Spleen (tissue), 11 donors: ENCODE results near the gene PCAT7. TPM values are rescaled to one million over a fixed set of nuclear protein-coding genes. Genes with fewer than 3 reads are reported as not detected.
A peak's percentile ranks its signal among the peaks of the same experiment; 100 is the strongest.

Experiments
- DNase-seq: peaks from one replicate; pipeline ENCODE4 v3.0.0-alpha.2; 2020
- H3K27ac ChIP-seq, 8 donors: fragments of 200-600 bp; sonication (generic) in 7 of 8; 1 replicate in 4 of 8; 2 replicates in 4 of 8; pipeline versions ENCODE4 v1.5.0 to v1.8.0; 2016 to 2021; ENCODE audit warnings: inconsistent platforms in 4 of 8, mild to moderate bottlenecking in 4 of 8, moderate library complexity in 1 of 8
- H3K27me3 ChIP-seq, 7 donors: fragments of 200-600 bp; sonication (generic) in 6 of 7; replicated peaks in 1 of 7; 1 replicate in 4 of 7; 2 replicates in 3 of 7; pipeline versions ENCODE4 v1.5.0 to v1.8.0; 2016 to 2021; ENCODE audit warnings: inconsistent platforms in 3 of 7, mild to moderate bottlenecking in 1 of 7
- H3K36me3 ChIP-seq, 6 donors: fragments of 200-600 bp; sonication (generic) in 5 of 6; 1 replicate in 4 of 6; 2 replicates in 2 of 6; pipeline versions ENCODE4 v1.5.0 to v1.8.0; 2016 to 2021; ENCODE audit warnings: inconsistent platforms in 2 of 6
- H3K4me1 ChIP-seq, 6 donors: fragments of 200-600 bp; sonication (generic) in 5 of 6; 1 replicate in 3 of 6; 2 replicates in 3 of 6; pipeline versions ENCODE4 v1.5.0 to v1.8.0; 2016 to 2021; ENCODE audit warnings: inconsistent platforms in 3 of 6
- H3K4me3 ChIP-seq, 8 donors: fragments of 200-600 bp; sonication (generic) in 7 of 8; 1 replicate in 4 of 8; 2 replicates in 4 of 8; pipeline versions ENCODE4 v1.5.0 to v1.8.0; 2016 to 2021; ENCODE audit warnings: inconsistent platforms in 4 of 8, mild to moderate bottlenecking in 4 of 8, moderate library complexity in 2 of 8
- H3K9me3 ChIP-seq, 8 donors: fragments of 200-600 bp; sonication (generic) in 7 of 8; 1 replicate in 4 of 8; 2 replicates in 4 of 8; pipeline versions ENCODE4 v1.5.0 to v1.8.0; 2016 to 2021; ENCODE audit warnings: inconsistent platforms in 4 of 8
- POLR2A ChIP-seq, 3 donors: fragments of 450-650 bp; IDR thresholded peaks; one replicate each; pipeline ENCODE4 v1.5.1; 2017; ENCODE audit warnings: antibody characterized with exemption in 3 of 3, mild to moderate bottlenecking in 1 of 3
- POLR2AphosphoS5 ChIP-seq, 3 donors: sonication (generic); formaldehyde crosslinking; IDR thresholded peaks; one replicate each; pipeline ENCODE4 v1.5.1; 2017; ENCODE audit warnings: antibody characterized with exemption in 3 of 3
- WGBS, 5 donors: extraction: QIAGEN DNeasy Blood & Tissue Kit in 3 of 5; methylation state at CpG; one replicate each; pipeline versions ENCODE4 v1.1.5 to v1.1.7; 2013 to 2018; 5-methylcytosine and 5-hydroxymethylcytosine counted together
- intact Hi-C: fragments of 100-400 bp; cut with DNase I; formaldehyde crosslinking; loops from one replicate; pipeline ENCODE4 v1.15.0; 2023; ENCODE audit warnings: low total_unique reads
- polyA plus RNA-seq, 3 donors: library from polyadenylated mRNA; stranded (reverse); fragments of 200-250 nt; gene quantifications; one replicate each; pipeline ENCODE4 v1.2.1, GENCODE V29; 2013
- total RNA-seq, 7 donors: library from RNA; depleted of rRNA in 3 of 7; stranded (reverse); fragments of >200 nt in 3 of 7; fragmentation: NEBNext Ultra II Directional in 4 of 7; extraction: Animal tissue kit (Norgen Biotek cat#: 25700) in 4 of 7; gene quantifications; one replicate each; pipeline versions ENCODE4 v1.1.0 to v1.2.1, GENCODE V29; 2016 to 2021
- TF ChIP-seq, protein P1 (sequence below), 11 experiments: fragments of 200-600 bp in 7 of 11; fragments of 450-650 bp in 4 of 11; sonication (generic) in 4 of 11; IDR thresholded peaks in 8 of 11; conservative IDR thresholded peaks in 3 of 11; 1 replicate in 7 of 11; 2 replicates in 4 of 11; pipeline versions ENCODE4 v1.4.0 to v1.8.0; 2016 to 2021; ENCODE audit warnings: antibody characterized with exemption in 11 of 11, inconsistent platforms in 4 of 11, mild to moderate bottlenecking in 1 of 11
- donor health status: healthy with polysubstance abuse.
- donor health status: DM: no; HTN: no; CAD: no; lungs with moderate emphysema.
- donor health status: DM: no; HTN: no; CAD: no.
- donor health status: Bipolar disorder and iron deficiency.
- donor health status: healthy.
- donor health status: DM: no; HTN: no; CAD: no.
- donor health status: DM: yes; HTN: yes; CAD: no.

PCAT7 gene
- total and polyA plus RNA-seq, 10 donors = 0.03 to 0.05 TPM; not detected in 8

DNA sequence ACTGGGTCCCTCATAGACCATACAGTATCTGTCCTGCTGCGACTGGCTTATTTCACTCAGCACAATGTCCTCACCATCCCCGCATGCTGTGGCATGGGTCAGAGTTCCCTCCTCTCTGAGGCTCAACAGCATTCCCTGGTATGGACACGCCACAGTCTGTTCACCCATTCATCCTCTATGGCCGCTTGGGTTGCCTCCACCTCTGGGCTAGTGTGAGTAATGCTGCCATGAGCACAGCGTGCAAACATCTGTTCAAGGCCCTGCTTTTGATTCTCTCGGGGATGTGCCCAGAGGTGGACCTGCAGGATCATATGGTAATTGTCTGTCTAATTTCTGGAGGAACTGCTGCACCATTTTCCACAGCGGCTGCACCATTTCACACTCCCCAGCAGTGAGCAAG lies 44.2 kb downstream of the PCAT7 start:
- Histone ChIP-seq H3K4me1 (peaks cover 0 to 7% (median 0%) of the 10 kb centered on the region in 6 donors), H3K36me3 (no peaks in the 10 kb centered on the region), H3K27ac (no peak overlapping the region), H3K4me3 (no peak overlapping the region), H3K9me3 (no peaks in the 10 kb centered on the region), H3K27me3 (no peaks in the 10 kb centered on the region)
- intact Hi-C loops = no loop called here
- 77 to 93% (median 80%) methylated on average over 6 to 7 of the region's 7 CpGs for WGBS, 5 donors
- no peak for DNase-seq
- TF ChIP-seq POLR2A (IDR thresholded peaks at IDR 0.05) (no peak), POLR2AphosphoS5 (IDR thresholded peaks at IDR 0.05) (no peak)
- TF ChIP-seq, protein P1, sequence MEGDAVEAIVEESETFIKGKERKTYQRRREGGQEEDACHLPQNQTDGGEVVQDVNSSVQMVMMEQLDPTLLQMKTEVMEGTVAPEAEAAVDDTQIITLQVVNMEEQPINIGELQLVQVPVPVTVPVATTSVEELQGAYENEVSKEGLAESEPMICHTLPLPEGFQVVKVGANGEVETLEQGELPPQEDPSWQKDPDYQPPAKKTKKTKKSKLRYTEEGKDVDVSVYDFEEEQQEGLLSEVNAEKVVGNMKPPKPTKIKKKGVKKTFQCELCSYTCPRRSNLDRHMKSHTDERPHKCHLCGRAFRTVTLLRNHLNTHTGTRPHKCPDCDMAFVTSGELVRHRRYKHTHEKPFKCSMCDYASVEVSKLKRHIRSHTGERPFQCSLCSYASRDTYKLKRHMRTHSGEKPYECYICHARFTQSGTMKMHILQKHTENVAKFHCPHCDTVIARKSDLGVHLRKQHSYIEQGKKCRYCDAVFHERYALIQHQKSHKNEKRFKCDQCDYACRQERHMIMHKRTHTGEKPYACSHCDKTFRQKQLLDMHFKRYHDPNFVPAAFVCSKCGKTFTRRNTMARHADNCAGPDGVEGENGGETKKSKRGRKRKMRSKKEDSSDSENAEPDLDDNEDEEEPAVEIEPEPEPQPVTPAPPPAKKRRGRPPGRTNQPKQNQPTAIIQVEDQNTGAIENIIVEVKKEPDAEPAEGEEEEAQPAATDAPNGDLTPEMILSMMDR (IDR thresholded peaks at IDR 0.05 in 8 of 11, conservative IDR thresholded peaks at IDR 0.05 in 3 of 11) = no peak

DNA sequence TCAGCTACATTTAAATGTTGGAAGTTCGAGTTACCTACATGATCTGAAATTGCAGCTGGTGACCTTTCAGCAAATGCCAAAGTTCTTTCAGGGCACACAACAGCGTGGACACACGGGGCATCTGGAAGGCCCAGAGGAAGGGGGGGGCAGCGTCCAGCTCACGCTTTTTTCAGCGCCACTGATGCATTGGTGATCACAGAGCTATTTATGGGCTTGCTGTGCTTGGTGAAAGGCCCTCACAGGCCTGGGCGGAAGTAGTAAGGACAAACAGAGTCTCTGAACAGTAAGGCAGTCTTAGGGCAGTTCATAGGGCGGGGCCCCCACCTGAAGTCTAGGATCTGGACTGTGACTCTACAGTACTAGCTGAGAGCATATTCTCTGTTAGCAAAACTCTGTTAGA lies 45.4 kb downstream of the PCAT7 start:
- 68 to 87% (median 85%) methylated on average over 8 of the region's 8 CpGs for WGBS, 5 donors
- TF ChIP-seq POLR2A (IDR thresholded peaks at IDR 0.05) = no peak
- TF ChIP-seq, protein P1 (IDR thresholded peaks at IDR 0.05 in 8 of 11, conservative IDR thresholded peaks at IDR 0.05 in 3 of 11) = no peak
- TF ChIP-seq POLR2AphosphoS5 (IDR thresholded peaks at IDR 0.05) = no peak
- intact Hi-C loops = no loop called here
- H3K36me3 ChIP-seq = no peaks in the 10 kb centered on the region
- H3K9me3 ChIP-seq = no peaks in the 10 kb centered on the region
- H3K27ac ChIP-seq = no peak overlapping the region
- DNase-seq = no peak
- H3K4me1 ChIP-seq = peaks cover 0 to 7% (median 0%) of the 10 kb centered on the region in 6 donors
- no peak overlapping the region for H3K4me3 ChIP-seq
- no peaks in the 10 kb centered on the region for H3K27me3 ChIP-seq

DNA sequence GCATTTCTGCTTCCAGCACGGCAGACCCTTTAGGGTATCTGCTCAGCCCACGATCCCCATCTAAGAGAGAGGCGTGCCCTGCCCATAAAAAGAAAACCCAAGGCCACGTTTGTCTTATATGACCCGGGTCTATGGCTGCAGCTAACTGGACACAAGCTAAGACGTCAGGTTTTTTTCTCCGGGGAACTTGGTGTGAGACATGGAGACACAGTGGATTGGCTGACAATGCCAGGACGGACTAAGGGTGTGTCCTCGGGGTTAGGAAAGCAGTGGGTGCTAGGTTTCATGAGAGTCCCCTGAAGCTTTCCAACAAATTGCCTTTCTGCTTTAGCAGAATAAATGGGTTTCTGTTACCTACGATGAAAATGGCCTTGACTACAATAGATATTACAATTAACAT lies 45.8 kb downstream of the PCAT7 start:
- no peak for DNase-seq
- Histone ChIP-seq H3K9me3 (no peaks in the 10 kb centered on the region), H3K36me3 (no peaks in the 10 kb centered on the region), H3K27me3 (no peaks in the 10 kb centered on the region), H3K27ac (no peak overlapping the region), H3K4me1 (peaks cover 0 to 7% (median 0%) of the 10 kb centered on the region in 6 donors), H3K4me3 (no peak overlapping the region)
- TF ChIP-seq, protein P1 (IDR thresholded peaks at IDR 0.05 in 8 of 11, conservative IDR thresholded peaks at IDR 0.05 in 3 of 11) = no peak
- TF ChIP-seq POLR2AphosphoS5 (IDR thresholded peaks at IDR 0.05) (no peak), POLR2A (IDR thresholded peaks at IDR 0.05) (no peak)
- 64 to 88% (median 72%) methylated on average over 10 of the region's 10 CpGs for WGBS, 5 donors
- intact Hi-C loops = no loop called here

DNA sequence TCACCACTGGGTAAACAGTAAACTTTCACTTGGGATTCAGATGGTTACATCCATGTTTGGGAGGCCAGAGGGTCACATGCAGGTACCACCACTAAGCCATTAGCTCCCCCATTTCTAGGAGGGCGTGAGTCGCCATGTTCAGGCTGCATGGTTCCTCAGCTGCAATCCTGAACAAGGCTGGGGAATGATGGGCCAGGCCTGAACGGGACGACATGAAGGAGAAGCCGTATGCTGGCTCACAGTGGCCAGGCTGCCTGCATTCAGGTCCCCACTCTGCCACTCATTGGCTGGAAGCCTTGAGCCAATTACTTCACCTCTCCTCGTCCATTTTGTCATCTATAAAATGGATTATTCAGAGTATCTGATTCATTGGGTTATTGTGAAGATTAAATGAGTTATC lies 47.8 kb downstream of the PCAT7 start:
- Histone ChIP-seq H3K36me3 (no peaks in the 10 kb centered on the region), H3K4me1 (peaks cover 0 to 7% (median 0%) of the 10 kb centered on the region in 6 donors), H3K27ac (no peak overlapping the region), H3K4me3 (no peak overlapping the region), H3K27me3 (no peaks in the 10 kb centered on the region), H3K9me3 (no peaks in the 10 kb centered on the region)
- DNase-seq = peak; percentile 59
- WGBS, 5 donors = 80 to 87% (median 85%) methylated on average over 6 of the region's 6 CpGs
- intact Hi-C loops = no loop called here
- TF ChIP-seq, protein P1 (IDR thresholded peaks at IDR 0.05 in 8 of 11, conservative IDR thresholded peaks at IDR 0.05 in 3 of 11) = no peak
- TF ChIP-seq POLR2A (IDR thresholded peaks at IDR 0.05) (no peak), POLR2AphosphoS5 (IDR thresholded peaks at IDR 0.05) (no peak)
